ENCODE results near the gene CCDC14.

- TF ChIP-seq CTCF (IDR thresholded peaks at IDR 0.05) (no peak), POLR2A (IDR thresholded peaks at IDR 0.05) (no peak)
Measured at GRCh38 chr3:123929325-123929724, 31.7 kb downstream of the CCDC14 start.
